NCI-H774 (cell line): ENCODE measurements around the gene POLR3H.

Source experiments
- DNase-seq: peaks from one replicate; lab custom pipeline; 2025; lab: John Stamatoyannopoulos, UW

Gene POLR3H

GRCh38 chr22:41481925-41482318 is 62.3 kb downstream of the POLR3H start:
- DNase-seq = no peak

- no peak for DNase-seq
Measured at GRCh38 chr22:41481131-41481830, 63.0 kb downstream of the POLR3H start.

DNA sequence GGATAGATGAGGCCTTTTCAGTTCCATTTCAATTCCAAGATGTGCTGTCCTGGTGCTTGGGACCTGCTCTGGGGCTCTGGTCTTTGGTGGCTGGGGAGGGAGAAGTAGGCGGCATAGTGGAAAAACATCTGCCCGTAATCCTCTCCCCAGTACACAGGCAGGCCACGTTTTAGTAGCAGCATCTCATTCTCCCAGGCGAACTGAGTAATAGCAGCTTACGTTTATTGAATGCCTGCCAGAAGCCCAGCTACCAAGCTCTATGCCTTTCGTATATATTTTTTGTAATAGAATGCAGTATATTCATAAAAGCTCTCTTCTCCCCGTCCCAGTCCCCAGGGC is 63.9 kb downstream of the POLR3H start:
- DNase-seq = no peak

GRCh38 chr22:41479671-41480396 is 64.4 kb downstream of the POLR3H start:
- no peak for DNase-seq

DNA sequence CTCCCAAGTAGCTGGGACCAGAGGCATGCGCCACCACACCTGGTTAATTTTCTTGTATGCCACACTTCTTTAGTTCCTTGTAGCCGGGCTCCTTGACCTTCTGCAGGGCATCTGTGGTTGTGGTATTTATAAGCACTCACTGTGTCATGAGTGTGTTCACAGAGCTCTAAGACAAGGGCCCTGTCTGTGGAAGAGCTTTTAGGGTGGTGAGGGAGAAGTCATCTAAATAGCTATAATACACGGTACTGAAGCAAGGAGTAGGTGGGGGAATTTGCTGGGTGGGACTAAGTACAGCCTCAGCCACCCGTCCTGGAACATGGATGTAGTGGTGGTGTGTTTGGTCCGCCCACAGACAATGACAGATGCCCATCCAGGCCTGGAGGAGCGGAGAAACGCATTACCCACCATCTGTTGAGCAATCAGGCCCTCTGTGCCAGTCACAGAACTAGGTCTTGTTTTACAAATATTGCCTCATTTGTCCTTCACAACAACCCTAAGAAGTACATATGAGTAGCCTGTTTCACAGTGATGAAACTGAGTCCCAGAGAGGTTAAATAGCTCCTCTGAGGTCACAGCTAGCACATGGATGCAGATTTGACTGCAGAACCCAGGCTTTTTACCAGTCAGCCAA is 65.3 kb downstream of the POLR3H start:
- no peak for DNase-seq

DNA sequence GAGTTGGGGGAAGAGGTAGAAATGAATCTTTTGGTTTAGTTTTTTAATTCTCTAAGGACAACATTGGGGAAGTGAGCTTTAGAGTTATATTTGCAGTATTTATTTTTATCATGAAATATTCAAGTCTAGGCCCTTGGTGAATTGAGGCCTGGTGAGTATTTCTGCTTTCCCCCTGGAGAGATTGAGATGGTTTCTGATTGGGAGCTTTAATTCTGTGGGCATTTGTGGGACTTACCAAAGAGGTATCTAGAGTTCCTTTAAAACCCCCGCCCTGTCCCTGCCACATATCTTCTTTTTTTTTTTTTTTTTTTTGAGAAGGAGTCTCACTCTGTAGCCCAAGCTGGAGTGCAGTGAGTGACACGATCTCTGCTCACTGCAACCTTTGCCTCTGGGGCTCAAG is 65.8 kb downstream of the POLR3H start:
- DNase-seq = no peak
